Hepatocyte (in vitro differentiated cells): ENCODE data around the gene GTF2A2. TPM values are rescaled to one million over a fixed set of nuclear protein-coding genes. Genes with fewer than 3 reads are reported as not detected.

Experiments used
- DNase-seq: peaks from one replicate; pipeline ENCODE4 v3.0.0-alpha.2; 2016; ENCODE audit warnings: low spot score
- H2AFZ ChIP-seq: fragments of 200-600 bp; sonication (generic); 2 replicates; pipeline ENCODE4 v1.6.0; 2016; ENCODE audit warnings: antibody characterized with exemption, mild to moderate bottlenecking
- H3K27ac ChIP-seq: fragments of 200-600 bp; sonication (generic); 2 replicates; pipeline ENCODE4 v1.5.1; 2016; ENCODE audit warnings: mild to moderate bottlenecking
- H3K27me3 ChIP-seq: fragments of 200-600 bp; sonication (generic); 2 replicates; pipeline ENCODE4 v1.6.1; 2016
- H3K36me3 ChIP-seq: fragments of 200-600 bp; sonication (generic); replicated peaks from 2 replicates; pipeline ENCODE4 v1.5.1; 2016; ENCODE audit warnings: low read depth; ENCODE audit not compliant: insufficient read depth
- H3K4me1 ChIP-seq: fragments of 200-600 bp; sonication (generic); 2 replicates; pipeline ENCODE4 v1.5.1; 2016; ENCODE audit warnings: mild to moderate bottlenecking, moderate library complexity; ENCODE audit not compliant: insufficient read depth
- H3K4me2 ChIP-seq: fragments of 200-600 bp; sonication (generic); 2 replicates; pipeline ENCODE4 v1.6.0; 2016
- H3K4me3 ChIP-seq: fragments of 200-600 bp; sonication (generic); 2 replicates; pipeline ENCODE4 v1.5.1; 2016; ENCODE audit warnings: mild to moderate bottlenecking
- H3K79me2 ChIP-seq: fragments of 200-600 bp; sonication (generic); 2 replicates; pipeline ENCODE4 v1.6.0; 2017; ENCODE audit warnings: mild to moderate bottlenecking
- H3K9me2 ChIP-seq: fragments of 200-600 bp; sonication (generic); replicated peaks from 2 replicates; pipeline ENCODE4 v1.6.0; 2017; ENCODE audit warnings: mild to moderate bottlenecking; ENCODE audit not compliant: insufficient read depth
- H3K9me3 ChIP-seq: fragments of 200-600 bp; sonication (generic); 2 replicates; pipeline ENCODE4 v1.5.1; 2016; ENCODE audit warnings: low read depth, mild to moderate bottlenecking
- H4K20me1 ChIP-seq: fragments of 200-600 bp; sonication (generic); 2 replicates; pipeline ENCODE4 v1.6.0; 2016; ENCODE audit warnings: mild to moderate bottlenecking; ENCODE audit not compliant: insufficient read depth, poor library complexity, severe bottlenecking
- CTCF ChIP-seq: fragments of 200-600 bp; sonication (generic); IDR thresholded peaks from 2 replicates; pipeline ENCODE4 v1.5.1; 2016; ENCODE audit warnings: antibody characterized with exemption, mild to moderate bottlenecking; ENCODE audit not compliant: poor library complexity
- EZH2 ChIP-seq: fragments of 200-600 bp; sonication (generic); IDR thresholded peaks from 2 replicates; pipeline ENCODE4 v1.6.1; 2016; ENCODE audit warnings: antibody characterized with exemption, mild to moderate bottlenecking, borderline replicate concordance
- EZH2phosphoT487 ChIP-seq: fragments of 200-600 bp; sonication (generic); IDR thresholded peaks from one replicate; pipeline ENCODE4 v1.6.1; 2018; ENCODE audit warnings: antibody characterized with exemption, mild to moderate bottlenecking, low read depth, moderate library complexity; ENCODE audit not compliant: unreplicated experiment, severe bottlenecking
- WGBS: methylation state at CpG from one replicate; pipeline ENCODE4 v1.1.6; 2016; ENCODE audit warnings: low lambda C conversion rate; ENCODE audit errors: missing lambda C conversion rate; 5-methylcytosine and 5-hydroxymethylcytosine counted together
- polyA plus RNA-seq: library from polyadenylated mRNA; unstranded; fragments of >200 nt; fragmentation: Nextera tagmentation; extraction: Ambion mirVana; gene quantifications from 2 replicates; pipeline ENCODE4 v1.2.1, GENCODE V29; 2016
- total RNA-seq: library from RNA; depleted of rRNA; stranded (reverse); fragments of >200 nt; gene quantifications from 2 replicates; pipeline ENCODE4 v1.2.3, GENCODE V29; 2014

GTF2A2 gene
- total and polyA plus RNA-seq, 2 experiments from 2014 or later: 42.9 to 253 TPM

- WGBS: 82% methylated on average over 7 of the region's 7 CpGs
- H3K36me3 ChIP-seq: no peaks in the 10 kb centered on the region
- H3K4me1 ChIP-seq: peaks cover 11% of the 10 kb centered on the region
- no peak overlapping the region for H3K4me3 ChIP-seq
- no peak for TF ChIP-seq EZH2
- no peak for TF ChIP-seq EZH2phosphoT487
- TF ChIP-seq CTCF: no peak
- H3K4me2 ChIP-seq: peak overlapping the region; percentile 20
- no peaks in the 10 kb centered on the region for H3K9me2 ChIP-seq
- H3K79me2 ChIP-seq: peaks cover 71% of the 10 kb centered on the region
- no peak overlapping the region for H2AFZ ChIP-seq
- H3K9me3 ChIP-seq: no peaks in the 10 kb centered on the region
- H3K27me3 ChIP-seq: no peaks in the 10 kb centered on the region
- no peak for DNase-seq
- peaks cover 54% of the 10 kb centered on the region for H4K20me1 ChIP-seq
- no peak overlapping the region for H3K27ac ChIP-seq
Observed at GRCh38 chr15:59686389-59686788, 29.1 kb upstream of the GTF2A2 start.

GRCh38 chr15:59685737-59686297, 28.5 kb upstream of the GTF2A2 start:
- Histone ChIP-seq H3K4me1 (peaks cover 11% of the 10 kb centered on the region), H4K20me1 (peaks cover 59% of the 10 kb centered on the region), H3K27me3 (no peaks in the 10 kb centered on the region), H3K36me3 (no peaks in the 10 kb centered on the region), H3K9me3 (no peaks in the 10 kb centered on the region), H3K9me2 (no peaks in the 10 kb centered on the region), H3K4me2 (peak overlapping the region; percentile 20), H2AFZ (no peak overlapping the region), H3K27ac (no peak overlapping the region), H3K79me2 (peaks cover 77% of the 10 kb centered on the region), H3K4me3 (no peak overlapping the region)
- no peak for DNase-seq
- no peak for TF ChIP-seq CTCF
- no peak for TF ChIP-seq EZH2phosphoT487
- TF ChIP-seq EZH2: no peak
- 15% methylated on average over 1 of the region's 1 CpG for WGBS

GRCh38 chr15:59680870-59681269, 23.6 kb upstream of the GTF2A2 start:
- H2AFZ ChIP-seq: no peak overlapping the region
- TF ChIP-seq EZH2phosphoT487: no peak
- TF ChIP-seq CTCF: no peak
- no peak for TF ChIP-seq EZH2
- H3K4me1 ChIP-seq: peaks cover 3% of the 10 kb centered on the region
- no peak for DNase-seq
- 95% methylated on average over 4 of the region's 5 CpGs for WGBS
- no peaks in the 10 kb centered on the region for H3K36me3 ChIP-seq
- H3K9me3 ChIP-seq: no peaks in the 10 kb centered on the region
- no peak overlapping the region for H3K4me3 ChIP-seq
- H3K27me3 ChIP-seq: no peaks in the 10 kb centered on the region
- peaks cover 62% of the 10 kb centered on the region for H3K79me2 ChIP-seq
- no peak overlapping the region for H3K4me2 ChIP-seq
- no peak overlapping the region for H3K27ac ChIP-seq
- peaks cover 41% of the 10 kb centered on the region for H4K20me1 ChIP-seq
- H3K9me2 ChIP-seq: no peaks in the 10 kb centered on the region

GRCh38 chr15:59680346-59680745, 23.0 kb upstream of the GTF2A2 start:
- WGBS: 95% methylated on average over 6 of the region's 6 CpGs
- no peaks in the 10 kb centered on the region for H3K9me2 ChIP-seq
- DNase-seq: no peak
- no peak overlapping the region for H3K27ac ChIP-seq
- no peaks in the 10 kb centered on the region for H3K4me1 ChIP-seq
- H3K9me3 ChIP-seq: no peaks in the 10 kb centered on the region
- no peaks in the 10 kb centered on the region for H3K27me3 ChIP-seq
- H3K79me2 ChIP-seq: peaks cover 57% of the 10 kb centered on the region
- peaks cover 35% of the 10 kb centered on the region for H4K20me1 ChIP-seq
- no peak overlapping the region for H3K4me3 ChIP-seq
- no peak overlapping the region for H2AFZ ChIP-seq
- TF ChIP-seq EZH2phosphoT487 (no peak), EZH2 (no peak), CTCF (no peak)
- H3K36me3 ChIP-seq: no peaks in the 10 kb centered on the region
- H3K4me2 ChIP-seq: no peak overlapping the region
